Mesenteric fat pad (tissue), 1 donor: ENCODE results near the gene POLG. TPM values are rescaled to one million over a fixed set of nuclear protein-coding genes. Genes with fewer than 3 reads are reported as not detected.
A peak's percentile ranks its signal among the peaks of the same experiment; 100 is the strongest.

Experiments used
- DNase-seq: peaks from one replicate; pipeline ENCODE4 v3.0.0-alpha.2; 2020; ENCODE audit warnings: low spot score
- total RNA-seq: library from RNA; stranded (reverse); fragmentation: NEBNext Ultra II Directional; extraction: Animal tissue kit (Norgen Biotek cat#: 25700); gene quantifications from one replicate; pipeline ENCODE4 v1.2.1, GENCODE V29; 2021
- donor health status: DM: yes; HTN: yes; CAD: no.

POLG gene
- total RNA-seq, 1 donor from 2014 or later, result 67.1 TPM

- no peak for DNase-seq
Measured at GRCh38 chr15:89356634-89357298, 22.1 kb upstream of the POLG start.

DNA sequence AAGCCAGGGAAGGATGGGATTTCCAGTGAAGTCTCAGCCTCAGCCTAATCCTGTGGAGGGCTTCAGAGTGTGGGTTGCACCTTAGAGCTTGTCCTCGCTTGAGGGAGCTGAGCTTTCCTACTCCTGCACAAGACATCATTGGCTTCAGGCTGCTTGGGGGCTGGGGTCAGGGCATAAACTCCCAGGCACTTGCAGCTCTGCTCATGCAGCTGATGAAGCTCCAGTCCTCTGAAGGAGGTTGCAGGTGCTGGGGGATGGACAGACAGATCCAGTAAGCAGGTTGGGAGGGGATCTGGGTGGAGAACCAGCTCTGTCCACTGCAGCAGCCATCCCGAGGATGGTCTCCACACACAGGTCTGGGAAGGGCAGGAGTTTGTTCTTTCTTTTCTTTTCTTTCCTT lies 19.4 kb upstream of the POLG start:
- DNase-seq, result no peak

- no peak for DNase-seq
Measured at GRCh38 chr15:89352476-89352875, 17.9 kb upstream of the POLG start.

DNA sequence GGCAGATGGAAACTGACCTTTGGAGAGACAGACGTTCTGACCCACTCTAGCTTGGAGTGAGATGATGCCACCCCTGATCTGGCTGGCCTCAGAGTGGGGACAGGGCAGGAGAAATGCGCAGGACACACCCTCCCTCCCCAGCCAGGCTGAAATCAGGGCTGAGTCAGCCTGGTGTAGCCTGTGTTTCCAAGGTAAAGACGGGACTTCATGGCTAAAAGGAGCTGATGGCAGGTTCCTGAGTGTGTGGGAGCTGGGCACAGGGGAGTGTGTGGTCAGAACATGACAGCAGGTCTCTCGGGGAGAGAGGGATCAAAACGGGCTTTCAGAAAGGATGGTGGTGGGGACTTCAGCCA lies 14.6 kb upstream of the POLG start:
- DNase-seq, result no peak

GRCh38 chr15:89346516-89347231 lies 12.1 kb upstream of the POLG start:
- DNase-seq, result no peak

DNA sequence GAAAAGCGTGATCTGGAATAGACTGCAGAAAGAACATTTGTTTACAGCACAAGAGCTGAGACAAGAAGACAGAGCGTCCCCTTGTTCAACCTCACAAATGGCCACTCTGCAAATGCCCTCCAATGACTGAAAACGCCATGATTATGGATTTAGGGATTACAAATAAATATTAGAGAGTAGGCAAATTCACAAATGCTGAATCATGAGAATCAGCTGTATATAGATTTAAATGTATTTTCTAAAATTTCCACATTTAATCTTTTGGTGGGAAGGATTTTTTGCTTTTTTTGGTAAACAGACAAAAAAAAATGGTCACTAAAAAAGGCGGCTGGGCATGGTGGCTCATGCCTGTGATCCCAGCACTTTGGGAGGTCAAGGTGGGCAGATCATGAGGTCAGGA lies 10.6 kb upstream of the POLG start:
- DNase-seq, result no peak

- DNase-seq, result no peak
Measured at GRCh38 chr15:89342840-89343239, 8.2 kb upstream of the POLG start.

DNA sequence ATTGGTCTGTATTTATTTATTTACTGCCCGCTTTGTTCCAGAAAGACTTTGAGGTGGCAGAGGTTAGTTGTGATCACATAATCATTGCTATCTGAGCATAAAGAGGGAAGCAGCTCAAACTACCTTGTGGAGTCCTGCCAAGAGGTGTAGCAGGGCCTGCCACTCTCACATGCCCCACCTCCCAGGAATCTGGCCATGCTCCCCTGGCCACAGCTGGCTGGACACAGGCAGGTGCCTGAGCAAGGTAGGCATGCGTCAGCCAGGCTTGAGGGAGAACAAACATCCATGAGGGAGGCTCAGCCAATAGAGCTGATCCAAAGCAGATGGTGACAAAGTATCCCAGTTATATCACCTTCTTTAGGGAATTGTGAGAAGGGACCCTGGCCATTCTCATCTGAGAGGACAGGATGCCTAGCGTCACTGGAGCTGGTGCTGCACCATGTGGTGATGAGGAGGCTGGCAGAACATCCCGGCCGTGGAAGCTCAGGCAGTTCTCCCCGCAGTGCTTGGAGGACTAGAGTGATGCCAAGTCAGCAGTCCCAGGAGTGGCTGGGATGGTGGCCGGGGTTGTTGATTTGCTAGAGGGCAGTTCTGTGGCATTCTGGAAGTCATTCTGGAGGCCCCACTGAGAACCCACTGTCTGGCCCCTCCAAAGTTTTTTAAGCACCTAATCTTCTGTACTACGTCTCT lies 6.8 kb upstream of the POLG start:
- no peak for DNase-seq

- no peak for DNase-seq
Measured at GRCh38 chr15:89340573-89340972, 5.9 kb upstream of the POLG start.

DNA sequence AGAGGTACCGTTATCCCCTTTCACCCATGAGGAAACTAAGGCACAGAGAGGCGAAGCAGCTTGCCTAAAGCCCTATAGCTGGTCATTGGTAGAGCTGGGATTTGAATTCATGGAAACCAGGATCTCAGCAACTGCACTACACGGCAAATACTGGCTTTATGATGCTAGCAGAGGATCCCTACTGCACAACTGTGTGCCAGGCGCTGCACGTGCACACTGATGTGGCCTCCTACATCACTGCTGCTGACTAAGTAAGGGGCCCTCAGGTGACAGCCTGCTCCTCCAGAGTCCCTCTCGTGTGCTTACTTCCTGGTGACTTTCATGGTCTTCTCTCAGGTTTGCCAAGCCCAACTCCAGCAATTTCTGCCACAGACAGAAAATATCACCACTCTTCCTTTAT lies 3.4 kb upstream of the POLG start:
- peak; percentile 39 for DNase-seq

- DNase-seq, result peak; percentile 89
Measured at GRCh38 chr15:89335298-89336041, 846 bp upstream of the POLG start.

- peak; percentile 90 for DNase-seq
Measured at GRCh38 chr15:89333959-89334509, 590 bp downstream of the POLG start.

DNA sequence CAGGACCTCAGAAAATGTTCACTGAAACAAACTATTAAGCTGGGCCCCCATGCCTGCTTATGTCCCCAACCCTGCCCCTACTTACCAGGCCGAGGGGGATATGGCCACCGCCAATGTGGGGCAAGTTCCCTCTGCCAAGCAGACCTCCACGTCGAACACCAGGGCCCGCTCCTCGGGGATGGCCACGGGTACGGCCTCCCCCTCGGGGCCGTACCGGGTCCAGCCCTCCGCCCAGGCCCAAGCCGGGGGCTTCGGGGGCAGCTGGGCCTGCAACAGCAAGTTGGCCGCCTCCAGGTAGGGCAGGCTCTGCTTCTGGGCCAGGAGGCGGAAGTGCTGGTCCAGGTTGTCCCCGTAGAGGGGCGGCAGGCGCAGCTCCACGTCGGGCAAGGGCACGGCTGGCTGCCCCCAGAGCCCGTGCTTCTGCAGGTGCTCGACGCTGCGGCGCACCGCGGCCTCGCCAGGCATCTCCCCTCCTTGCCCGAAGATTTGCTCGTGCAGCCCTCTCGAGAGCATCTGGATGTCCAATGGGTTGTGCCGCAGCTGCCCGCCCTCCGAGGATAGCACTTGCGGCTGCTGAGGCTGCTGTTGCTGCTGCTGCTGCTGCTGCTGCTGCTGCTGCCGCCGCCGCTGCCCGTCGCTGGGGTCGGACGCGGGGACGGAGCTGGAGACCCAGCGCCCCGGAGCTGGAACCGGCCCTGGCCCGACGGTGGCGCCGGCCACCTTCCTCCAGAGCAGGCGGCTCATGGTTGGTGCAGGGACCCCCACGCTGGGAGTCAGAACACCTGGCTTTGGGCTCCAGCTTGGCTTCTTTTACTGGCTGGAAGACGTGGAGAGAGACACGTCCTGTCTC lies 1.4 kb downstream of the POLG start:
- DNase-seq, result no peak

DNA sequence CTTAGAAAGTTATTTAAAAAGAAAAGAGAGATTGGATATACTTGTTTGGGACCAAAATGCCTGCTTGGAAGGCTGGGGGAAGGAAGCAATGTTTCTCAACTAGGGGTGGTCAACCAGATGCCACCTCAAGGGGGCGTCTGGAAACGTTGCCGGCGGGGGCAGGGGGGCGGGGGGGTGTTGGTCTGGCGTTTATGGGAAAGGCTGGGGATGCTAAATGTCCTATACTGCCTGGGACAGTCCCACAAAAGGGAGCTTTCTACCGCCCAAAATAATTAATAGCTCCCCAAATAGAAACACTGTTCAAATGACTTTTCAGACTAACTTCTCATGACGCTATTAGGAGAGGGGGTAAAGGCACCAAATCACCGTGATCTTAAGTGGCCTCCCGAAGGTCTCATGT lies 2.2 kb downstream of the POLG start:
- no peak for DNase-seq

- no peak for DNase-seq
Measured at GRCh38 chr15:89330881-89331595, 3.6 kb downstream of the POLG start.

GRCh38 chr15:89330119-89330518 lies 4.5 kb downstream of the POLG start:
- DNase-seq, result peak; percentile 76

- no peak for DNase-seq
Measured at GRCh38 chr15:89329329-89330084, 5.1 kb downstream of the POLG start.

DNA sequence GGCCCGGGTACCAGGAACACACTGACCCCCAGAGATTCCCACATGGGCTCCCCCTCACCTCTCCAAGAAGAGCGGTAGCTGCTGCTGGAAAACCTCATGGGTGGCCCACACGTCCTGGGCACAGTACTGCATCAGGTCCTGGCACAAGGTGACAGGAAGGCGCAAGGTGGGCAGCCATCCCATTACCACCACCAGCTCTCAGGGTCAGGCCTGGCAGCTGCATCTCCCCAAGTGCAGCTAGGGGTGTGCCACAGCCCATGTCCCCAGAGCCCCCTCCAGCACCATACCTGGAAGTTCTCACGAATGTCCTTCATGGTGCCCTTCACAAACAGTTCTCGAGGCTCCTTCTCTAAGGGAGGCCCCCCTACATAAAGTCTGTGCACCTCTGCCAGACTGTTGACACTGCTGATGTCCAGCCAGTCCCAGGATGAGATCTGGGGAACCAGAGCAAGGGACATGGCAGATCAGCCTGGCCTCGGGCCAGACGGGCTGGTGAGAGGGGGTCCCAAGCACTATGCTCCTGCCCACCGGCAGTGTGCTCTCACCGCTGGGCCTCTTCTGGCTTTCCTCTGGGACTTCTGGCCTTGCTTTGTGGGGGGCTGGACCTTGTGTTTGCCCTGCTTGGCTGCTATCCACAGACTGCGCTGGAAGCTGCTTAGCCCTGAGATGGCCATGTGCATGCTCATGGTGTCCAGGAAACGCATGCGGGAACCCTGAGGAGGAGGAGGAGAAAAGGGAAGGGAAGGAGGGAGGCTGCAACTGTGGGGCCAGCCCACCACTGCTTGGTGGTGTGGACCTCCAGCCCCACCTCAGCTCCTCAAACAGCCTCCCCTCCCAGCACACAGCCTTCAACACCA lies 6.0 kb downstream of the POLG start:
- DNase-seq, result no peak
